Activated T-cell treated with anti-CD3 and anti-CD28 coated beads, Interleukin-2, amount 50 U/mL, for 24 hours (primary cell): ENCODE data around the gene LRRC37A3.
"Not testable (repeated sequence)": the region's sequence is repeated elsewhere in the genome, so short reads cannot be mapped to it uniquely, and the experiment has no call there.

Experiments used
- DNase-seq: peaks from one replicate; pipeline ENCODE4 v3.0.0-alpha.2; 2020
- H3K27ac Mint-ChIP-seq: 2 replicates; pipeline ENCODE4 v1.8.0; 2020; ENCODE audit warnings: mild to moderate bottlenecking, mixed read lengths
- H3K27me3 Mint-ChIP-seq: 2 replicates; pipeline ENCODE4 v1.8.0; 2020; ENCODE audit warnings: mixed read lengths
- H3K36me3 Mint-ChIP-seq: 2 replicates; pipeline ENCODE4 v1.8.0; 2020; ENCODE audit warnings: low read depth, mixed read lengths
- H3K4me1 Mint-ChIP-seq: 2 replicates; pipeline ENCODE4 v1.8.0; 2020; ENCODE audit warnings: low read depth, mixed read lengths
- H3K4me3 Mint-ChIP-seq: 2 replicates; pipeline ENCODE4 v1.8.0; 2020; ENCODE audit warnings: mild to moderate bottlenecking, moderate library complexity, mixed read lengths
- H3K9me3 Mint-ChIP-seq: 2 replicates; pipeline ENCODE4 v1.8.0; 2020; ENCODE audit warnings: mixed read lengths

Gene LRRC37A3

DNA sequence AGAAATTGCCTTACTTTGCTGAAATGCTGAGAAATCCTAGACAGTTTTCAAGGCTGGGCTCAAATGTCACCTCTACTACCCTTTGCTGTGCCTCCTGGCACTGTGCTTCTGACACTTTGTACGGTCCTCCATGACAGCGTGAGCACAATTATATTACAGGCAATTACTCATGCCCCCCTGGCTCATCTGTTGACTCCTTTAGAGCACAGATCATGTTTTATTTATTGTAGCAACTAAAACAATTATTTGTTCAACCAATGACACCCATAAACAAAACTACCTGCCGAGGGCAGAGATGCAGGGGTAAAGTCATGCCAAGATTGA, 9.1 kb downstream of the LRRC37A3 start:
- not testable (repeated sequence) for H3K9me3 Mint-ChIP-seq, H3K4me3 Mint-ChIP-seq, DNase-seq, H3K4me1 Mint-ChIP-seq, H3K36me3 Mint-ChIP-seq, H3K27ac Mint-ChIP-seq, H3K27me3 Mint-ChIP-seq

DNA sequence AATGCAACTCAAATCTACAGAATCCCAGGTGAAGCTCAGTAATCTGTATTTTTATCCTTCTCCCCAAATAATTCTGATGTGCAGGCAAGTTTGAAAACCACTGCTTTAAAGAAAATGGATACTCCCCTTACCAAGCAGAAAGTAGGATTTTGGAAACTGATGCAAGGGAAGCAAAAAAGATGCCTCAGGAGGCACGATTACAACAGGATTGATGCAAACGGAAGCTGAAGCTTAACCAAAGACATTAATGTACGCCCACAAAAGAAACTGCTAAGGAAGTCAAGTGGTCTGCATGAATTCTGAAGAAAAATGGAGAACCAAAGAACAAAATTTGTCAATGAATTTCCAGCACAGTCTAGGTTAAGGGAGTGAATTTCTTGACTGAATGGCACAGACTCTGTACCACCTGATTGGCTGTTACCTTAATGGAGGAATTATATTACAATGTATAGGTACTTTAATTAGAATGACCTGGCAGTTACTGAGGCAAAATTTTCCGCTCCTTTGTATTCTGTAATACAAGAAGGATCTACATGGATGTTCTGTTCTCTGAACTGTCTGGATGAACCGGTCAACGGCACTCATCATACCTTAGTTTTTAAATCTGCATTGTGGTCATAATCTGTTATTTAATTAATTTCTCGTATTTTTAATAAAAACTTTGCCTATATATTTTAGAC, 9.6 kb downstream of the LRRC37A3 start:
- not testable (repeated sequence) for DNase-seq, H3K4me1 Mint-ChIP-seq, H3K9me3 Mint-ChIP-seq, H3K4me3 Mint-ChIP-seq, H3K36me3 Mint-ChIP-seq, H3K27me3 Mint-ChIP-seq
- peak overlapping the region; percentile 61 for H3K27ac Mint-ChIP-seq

DNA sequence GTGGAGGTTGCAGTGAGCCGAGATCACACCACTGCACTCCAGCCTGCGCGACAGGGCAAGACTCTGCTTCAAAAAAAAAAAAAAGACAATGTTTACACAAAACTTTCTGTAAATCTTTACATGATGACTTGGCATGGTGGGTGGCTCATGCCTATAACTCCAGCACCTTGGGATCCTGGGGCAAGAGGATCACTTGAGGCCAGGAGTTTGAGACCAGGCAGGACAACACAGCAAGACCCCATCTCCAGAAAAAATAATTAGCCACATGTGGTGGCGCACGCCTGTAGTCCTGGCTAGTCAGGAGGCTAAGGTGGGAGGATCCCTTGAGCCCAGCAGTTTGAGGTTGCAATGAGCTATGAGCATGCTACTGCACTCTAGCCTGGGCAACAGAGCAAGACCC, 15.2 kb downstream of the LRRC37A3 start:
- H3K9me3 Mint-ChIP-seq, DNase-seq, H3K36me3 Mint-ChIP-seq, H3K27me3 Mint-ChIP-seq, H3K27ac Mint-ChIP-seq, H3K4me3 Mint-ChIP-seq, H3K4me1 Mint-ChIP-seq: not testable (repeated sequence)

DNA sequence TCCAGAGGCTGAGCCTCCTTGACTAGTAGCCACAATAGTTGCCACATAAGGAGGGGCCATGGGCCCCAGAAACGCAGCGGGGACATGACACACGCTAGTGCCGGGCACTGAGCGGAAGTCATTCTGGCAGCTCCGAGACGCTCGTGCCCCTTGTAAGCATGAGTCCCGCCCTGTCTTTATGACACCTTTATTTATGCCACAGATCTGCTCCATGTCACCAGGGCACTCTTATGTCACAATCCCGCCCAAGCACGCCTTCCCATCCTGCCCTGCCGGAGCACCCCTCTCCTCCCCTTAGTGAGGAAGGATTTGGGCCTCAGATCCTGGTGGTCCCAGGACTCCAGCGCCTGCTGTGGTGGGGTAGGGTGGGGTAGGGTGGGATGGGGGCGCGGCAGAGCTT, 22.1 kb downstream of the LRRC37A3 start:
- H3K27ac Mint-ChIP-seq, H3K36me3 Mint-ChIP-seq, H3K4me3 Mint-ChIP-seq, H3K27me3 Mint-ChIP-seq, H3K9me3 Mint-ChIP-seq, DNase-seq, H3K4me1 Mint-ChIP-seq: not testable (repeated sequence)

DNA sequence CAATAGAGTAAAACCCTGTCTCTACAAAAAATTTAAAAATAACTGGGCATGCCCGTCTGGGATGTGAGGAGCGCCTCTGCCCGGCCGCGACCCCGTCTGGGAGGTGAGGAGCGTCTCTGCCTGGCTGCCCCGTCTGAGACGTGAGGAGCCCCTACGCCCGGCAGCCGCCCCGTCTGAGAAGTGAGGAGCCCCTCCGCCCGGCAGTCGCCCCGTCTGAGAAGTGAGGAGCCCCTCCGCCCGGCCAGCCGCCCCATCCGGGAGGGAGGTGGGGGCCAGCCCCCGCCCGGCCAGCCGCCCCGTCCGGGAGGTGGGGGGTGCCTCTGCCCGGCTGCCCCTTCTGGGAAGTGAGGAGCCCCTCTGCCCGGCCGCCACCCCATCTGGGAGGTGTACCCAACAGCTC, 45.1 kb downstream of the LRRC37A3 start:
- not testable (repeated sequence) for H3K4me1 Mint-ChIP-seq, H3K4me3 Mint-ChIP-seq, H3K9me3 Mint-ChIP-seq, DNase-seq, H3K27me3 Mint-ChIP-seq, H3K27ac Mint-ChIP-seq, H3K36me3 Mint-ChIP-seq

DNA sequence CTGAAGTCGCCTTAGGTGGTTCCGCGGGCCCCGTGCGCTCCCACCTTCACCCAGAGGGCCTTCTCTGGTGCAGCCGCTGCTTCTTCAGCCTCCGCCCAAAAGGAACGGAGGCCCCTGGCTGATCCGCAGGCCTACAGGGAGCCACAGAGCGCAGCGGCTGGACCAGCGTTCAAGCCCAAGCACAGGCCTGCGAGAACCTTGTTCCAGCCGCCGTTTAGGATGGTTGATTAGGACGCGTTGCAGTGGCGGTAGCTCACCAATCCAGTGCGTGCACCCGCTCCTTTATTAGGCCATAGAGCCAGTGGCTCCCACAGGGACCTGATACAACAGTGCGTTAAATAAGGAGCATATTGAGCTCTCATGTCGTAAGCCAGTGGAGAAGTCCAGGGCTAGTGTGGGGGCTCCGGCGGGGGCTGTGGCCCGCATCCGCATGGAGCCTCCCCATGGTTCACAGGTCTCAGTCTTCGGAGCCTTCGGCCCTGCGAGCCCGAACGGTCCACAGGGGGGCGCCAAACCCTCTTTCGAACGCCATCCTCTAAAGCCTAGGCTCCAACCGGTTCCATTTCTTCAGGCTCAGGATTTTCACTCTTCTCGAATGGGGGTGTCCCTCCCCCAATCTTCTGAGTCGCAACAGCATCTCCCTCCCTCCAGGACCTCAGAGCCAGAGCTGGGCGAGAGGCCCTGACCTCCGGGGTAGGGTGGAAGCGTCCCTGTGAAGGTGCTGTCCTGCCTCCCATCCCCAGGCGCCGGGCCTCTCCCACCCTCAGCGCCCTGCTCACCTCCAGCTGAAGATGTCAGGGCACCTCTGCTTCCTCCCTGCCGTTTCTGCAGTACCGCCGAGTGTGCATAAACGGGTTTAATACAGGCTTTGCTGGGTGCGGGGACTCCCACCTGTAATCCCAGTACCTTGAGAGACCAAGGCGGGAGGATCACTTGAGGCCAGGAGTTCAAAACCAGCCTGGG, 71.5 kb downstream of the LRRC37A3 start:
- H3K27me3 Mint-ChIP-seq, H3K4me3 Mint-ChIP-seq, H3K4me1 Mint-ChIP-seq, H3K36me3 Mint-ChIP-seq, H3K27ac Mint-ChIP-seq, H3K9me3 Mint-ChIP-seq: not testable (repeated sequence)
- peak; percentile 86 for DNase-seq

DNA sequence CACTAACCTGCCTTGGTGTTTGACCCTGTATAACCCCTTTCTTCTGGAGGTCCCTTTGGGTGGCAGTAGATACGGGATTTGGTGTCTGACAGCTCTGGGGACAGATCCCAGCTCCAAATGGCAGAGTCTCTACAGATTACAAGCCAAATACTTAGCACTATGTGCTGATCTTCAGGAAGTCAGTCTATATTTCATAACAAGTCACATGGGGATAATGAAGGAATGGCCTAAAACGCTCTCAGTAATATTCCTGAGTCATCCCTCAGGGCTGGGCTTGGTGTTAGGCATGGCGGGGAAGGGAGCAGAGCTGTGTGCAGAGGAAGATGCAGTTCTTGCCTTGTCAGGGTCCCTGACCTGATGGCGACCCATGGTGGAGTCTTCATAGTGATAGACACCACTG, 72.4 kb downstream of the LRRC37A3 start:
- H3K9me3 Mint-ChIP-seq, H3K36me3 Mint-ChIP-seq, H3K4me1 Mint-ChIP-seq, H3K4me3 Mint-ChIP-seq, H3K27ac Mint-ChIP-seq, DNase-seq, H3K27me3 Mint-ChIP-seq: not testable (repeated sequence)

DNA sequence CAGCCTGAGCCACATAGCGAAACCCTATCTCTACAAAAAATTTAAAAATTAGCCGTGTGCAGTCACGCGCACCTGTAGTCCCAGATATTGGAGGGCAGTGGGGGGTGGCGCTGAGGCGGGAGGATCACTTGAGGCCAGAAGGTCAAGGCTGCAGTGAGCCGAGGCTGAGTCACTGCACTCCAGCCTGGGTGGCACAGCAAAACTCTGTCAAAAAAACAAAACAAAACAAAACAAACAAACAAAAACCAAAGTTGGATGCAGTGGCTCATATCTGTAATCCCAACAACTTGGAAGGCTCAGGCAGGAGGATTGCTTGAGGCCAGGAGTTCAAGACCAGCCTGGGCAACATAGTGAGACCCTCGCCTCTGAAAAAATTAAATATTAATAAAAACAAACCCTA, 75.4 kb downstream of the LRRC37A3 start:
- H3K27me3 Mint-ChIP-seq, H3K4me3 Mint-ChIP-seq, H3K36me3 Mint-ChIP-seq, H3K9me3 Mint-ChIP-seq, H3K27ac Mint-ChIP-seq, H3K4me1 Mint-ChIP-seq, DNase-seq: not testable (repeated sequence)

DNA sequence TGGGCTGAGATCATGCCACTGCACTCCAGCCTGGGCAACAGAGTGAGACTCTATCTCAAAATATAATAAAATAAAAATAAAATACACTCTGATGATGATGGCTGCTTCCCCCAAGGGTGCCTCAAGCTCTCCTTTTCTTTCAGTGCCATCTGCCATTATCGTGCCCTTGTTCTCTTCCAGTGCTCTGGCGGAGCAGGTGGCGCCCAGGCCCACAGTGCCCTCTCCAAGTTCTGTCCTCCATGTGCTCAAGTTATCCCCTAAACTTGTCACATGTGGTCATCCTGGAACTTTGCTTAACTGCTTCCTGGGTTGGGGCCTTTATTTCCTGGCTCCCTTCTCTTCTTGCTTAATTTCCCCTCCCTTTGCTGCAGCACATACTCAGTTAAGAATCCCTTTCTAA, 76.4 kb downstream of the LRRC37A3 start:
- not testable (repeated sequence) for H3K4me3 Mint-ChIP-seq, H3K36me3 Mint-ChIP-seq, H3K4me1 Mint-ChIP-seq, H3K27ac Mint-ChIP-seq, DNase-seq, H3K27me3 Mint-ChIP-seq, H3K9me3 Mint-ChIP-seq

DNA sequence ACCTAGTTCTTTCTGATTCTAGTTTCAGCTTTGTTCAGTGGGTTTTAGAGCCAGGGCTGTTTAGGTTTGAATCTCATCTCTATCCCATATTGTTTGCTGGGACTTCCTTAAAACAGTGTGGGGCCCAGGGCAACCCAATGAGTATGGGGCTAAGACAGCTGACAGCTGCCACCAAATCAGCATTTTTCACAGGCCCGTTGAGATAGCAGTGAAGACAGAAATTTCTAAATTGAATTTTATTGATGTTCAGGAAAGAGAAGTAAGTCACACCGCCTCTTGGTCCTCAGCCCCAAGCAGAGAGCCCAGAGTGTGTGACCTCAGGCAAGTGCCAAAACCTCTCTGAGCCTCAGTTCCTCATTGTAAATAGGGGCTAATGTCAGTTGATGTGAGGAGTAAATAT, 78.3 kb downstream of the LRRC37A3 start:
- H3K4me1 Mint-ChIP-seq, DNase-seq, H3K27ac Mint-ChIP-seq, H3K9me3 Mint-ChIP-seq, H3K27me3 Mint-ChIP-seq, H3K36me3 Mint-ChIP-seq, H3K4me3 Mint-ChIP-seq: not testable (repeated sequence)

DNA sequence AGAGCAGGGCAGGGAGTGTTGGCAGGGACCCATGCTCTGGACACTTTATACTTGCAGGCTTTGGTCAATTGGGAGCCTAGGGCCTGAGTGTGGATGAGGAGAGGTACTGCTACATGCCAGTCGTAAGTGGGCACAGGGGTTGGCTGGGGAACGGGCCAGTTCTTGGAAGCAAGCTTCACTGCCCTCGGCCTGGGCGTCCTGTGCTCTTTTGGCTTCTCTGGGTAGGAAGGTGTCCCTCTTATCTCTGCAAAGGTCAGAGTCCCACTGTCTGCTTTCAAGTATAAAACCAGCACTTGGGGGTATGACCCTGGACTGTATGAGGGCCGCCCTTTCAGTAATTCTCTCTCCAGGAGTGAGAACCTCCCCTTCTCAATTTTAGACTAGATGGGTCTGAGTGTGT, 80.8 kb downstream of the LRRC37A3 start:
- not testable (repeated sequence) for H3K9me3 Mint-ChIP-seq, H3K27ac Mint-ChIP-seq, H3K4me3 Mint-ChIP-seq, H3K27me3 Mint-ChIP-seq, DNase-seq, H3K36me3 Mint-ChIP-seq
- H3K4me1 Mint-ChIP-seq, result peaks cover 19% of the 10 kb centered on the region

DNA sequence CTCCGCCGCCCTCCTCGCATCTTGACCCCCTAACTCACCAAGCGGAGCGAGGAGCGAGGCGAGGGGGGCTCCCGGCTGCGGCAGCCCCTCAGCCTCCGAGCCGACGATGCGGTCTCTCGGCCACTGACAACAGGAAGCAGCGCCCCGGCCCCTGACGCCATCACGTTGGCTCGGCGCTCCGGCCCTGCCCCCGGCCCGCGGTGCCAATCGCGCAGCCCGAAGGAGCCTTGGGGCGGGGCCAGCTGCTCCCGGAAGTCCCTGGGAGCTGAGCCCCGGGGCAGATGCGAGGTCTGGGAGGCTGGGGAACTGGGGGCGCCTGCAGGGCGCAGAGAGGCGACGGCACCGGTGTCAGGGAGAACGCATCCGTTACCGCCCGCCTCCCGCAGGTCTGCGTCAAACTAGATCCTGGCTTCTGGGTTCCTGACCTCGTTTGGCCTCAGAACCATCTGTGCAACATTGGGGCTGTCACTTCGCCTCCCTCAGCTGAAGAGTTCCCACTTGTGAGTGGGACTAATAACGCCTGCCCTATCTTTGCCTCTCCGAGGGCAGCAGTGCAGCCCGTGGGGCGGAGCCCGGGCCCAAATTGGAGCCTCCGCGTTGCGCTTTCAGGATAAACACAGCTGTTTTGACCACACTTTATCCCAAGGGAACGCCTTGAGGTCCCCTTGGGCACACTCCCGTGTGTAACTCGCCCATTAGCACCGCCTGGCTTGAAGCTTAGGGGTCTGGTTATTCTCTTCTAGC, 82.1 kb downstream of the LRRC37A3 start:
- Mint-ChIP-seq H3K27ac (peak overlapping the region; percentile 94), H3K4me1 (peaks cover 19% of the 10 kb centered on the region), H3K4me3 (peak overlapping the region; percentile 91)
- H3K9me3 Mint-ChIP-seq, H3K36me3 Mint-ChIP-seq, H3K27me3 Mint-ChIP-seq: not testable (repeated sequence)
- peak; percentile 90 for DNase-seq

DNA sequence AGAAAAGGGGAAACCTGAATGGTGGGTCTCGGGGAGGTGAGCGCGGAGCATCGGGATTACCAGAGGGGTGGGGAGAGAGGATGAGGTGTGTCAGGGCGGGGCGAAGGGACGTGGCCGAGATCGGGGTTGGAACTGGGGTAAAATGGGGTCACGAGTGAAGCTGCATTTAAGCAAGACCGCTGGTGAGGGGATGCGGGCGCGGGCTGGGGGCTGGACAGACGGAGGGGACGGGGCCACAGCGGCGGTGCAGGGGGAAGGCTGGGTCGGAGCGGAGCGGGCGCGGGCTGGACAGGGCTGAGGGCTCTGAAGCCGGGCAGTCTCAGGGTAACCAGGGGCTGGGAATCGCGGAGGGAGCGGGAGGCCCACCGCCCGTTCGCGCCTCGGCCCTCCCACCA, 82.7 kb downstream of the LRRC37A3 start:
- H3K36me3 Mint-ChIP-seq, DNase-seq, H3K27me3 Mint-ChIP-seq, H3K9me3 Mint-ChIP-seq: not testable (repeated sequence)
- Mint-ChIP-seq H3K4me1 (peaks cover 19% of the 10 kb centered on the region), H3K4me3 (peak overlapping the region; percentile 91), H3K27ac (peak overlapping the region; percentile 91)

DNA sequence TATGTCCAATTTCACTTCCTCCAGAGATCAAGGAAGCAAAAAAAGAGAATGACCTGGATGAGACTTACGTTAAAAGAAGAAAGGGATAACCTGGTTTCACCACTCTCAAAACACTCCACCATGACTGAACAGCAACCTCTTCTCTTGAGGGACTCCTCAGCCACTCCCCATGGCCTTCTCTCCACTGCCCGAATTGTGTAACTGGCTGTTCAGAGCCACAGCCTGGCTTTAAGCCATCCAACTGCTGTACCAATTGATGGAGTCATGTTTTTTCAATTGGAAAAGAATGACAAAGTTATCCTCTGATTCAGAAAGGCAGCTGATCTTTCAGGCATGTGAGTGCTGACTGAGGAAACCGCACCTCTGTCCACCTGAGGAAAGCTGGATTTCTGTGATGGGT, 85.2 kb downstream of the LRRC37A3 start:
- not testable (repeated sequence) for H3K27me3 Mint-ChIP-seq, H3K9me3 Mint-ChIP-seq, H3K36me3 Mint-ChIP-seq, H3K27ac Mint-ChIP-seq, H3K4me3 Mint-ChIP-seq, DNase-seq
- peaks cover 31% of the 10 kb centered on the region for H3K4me1 Mint-ChIP-seq

DNA sequence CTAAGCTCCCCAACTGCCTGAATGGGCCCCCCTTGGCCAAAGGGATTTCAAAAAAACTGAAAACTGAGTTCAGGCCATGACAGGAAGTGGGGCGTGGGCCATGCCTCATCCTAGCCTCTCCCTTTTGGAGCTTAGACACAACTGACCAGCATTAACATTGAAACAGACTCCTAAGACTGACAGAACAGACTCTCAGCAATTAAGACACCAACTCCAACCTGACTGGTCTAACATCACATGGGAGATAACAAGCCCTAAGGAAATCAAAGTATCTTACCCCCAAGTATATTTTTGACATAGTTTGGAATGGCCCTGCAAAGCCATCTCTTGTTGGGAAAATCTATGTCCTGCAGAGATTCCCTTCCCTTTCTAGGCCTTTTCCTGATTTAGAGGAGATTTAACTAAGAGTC, 88.6 kb downstream of the LRRC37A3 start:
- DNase-seq, H3K9me3 Mint-ChIP-seq, H3K4me3 Mint-ChIP-seq, H3K27ac Mint-ChIP-seq, H3K27me3 Mint-ChIP-seq: not testable (repeated sequence)
- Mint-ChIP-seq H3K4me1 (peaks cover 21% of the 10 kb centered on the region), H3K36me3 (peaks cover 17% of the 10 kb centered on the region)
